K562 (cell line): ENCODE measurements around the gene ZSCAN22. TPM values are rescaled to one million over a fixed set of nuclear protein-coding genes. Genes with fewer than 3 reads are reported as not detected.
A peak's percentile ranks its signal among the peaks of the same experiment; 100 is the strongest.

ENCODE experiments used
- ARID1B ChIP-seq: fragments of 450-650 bp; IDR thresholded peaks from 2 replicates; pipeline ENCODE4 v1.6.1; 2016; ENCODE audit warnings: antibody characterized with exemption, mild to moderate bottlenecking, inconsistent platforms
- BACH1 ChIP-seq: fragments of 200-800 bp; sonication (Bioruptor generic); IDR thresholded peaks from 2 replicates; pipeline ENCODE4 v1.6.1; 2016; ENCODE audit warnings: missing genetic modification characterization, missing compliant biosample characterization
- CBFA2T3 ChIP-seq: fragments of 450-650 bp; IDR thresholded peaks from 2 replicates; pipeline ENCODE4 v1.6.1; 2017
- CREBBP ChIP-seq: IDR thresholded peaks from one replicate; pipeline ENCODE4 v1.6.1; 2012; ENCODE audit warnings: low read depth, mild to moderate bottlenecking, control low read depth, inconsistent platforms, low read length
- DEAF1 ChIP-seq: fragments of 450-650 bp; formaldehyde crosslinking; IDR thresholded peaks from 2 replicates; pipeline ENCODE4 v1.4.0; 2020; ENCODE audit warnings: mild to moderate bottlenecking, moderate library complexity
- EP300 ChIP-seq: IDR thresholded peaks from 2 replicates; pipeline ENCODE4 v1.6.1; 2012; ENCODE audit warnings: low read length, improper control_type of control experiment
- GABPB1 ChIP-seq: sonication (generic); formaldehyde crosslinking; IDR thresholded peaks from 2 replicates; pipeline ENCODE4 v1.8.0; 2022; ENCODE audit warnings: mild to moderate bottlenecking, missing genetic modification reagents
- GTF2B ChIP-seq: IDR thresholded peaks from 2 replicates; pipeline ENCODE4 v1.6.1; 2011; ENCODE audit not compliant: insufficient read length; ENCODE audit errors: extremely low read depth
- HDAC1 ChIP-seq, 2 experiments: fragments of 450-650 bp; IDR thresholded peaks; 2 replicates each; pipeline ENCODE4 v1.6.1; 2016 to 2017; ENCODE audit warnings: inconsistent platforms in 1 of 2, mild to moderate bottlenecking in 1 of 2, moderate library complexity in 1 of 2
- KDM1A ChIP-seq, 2 experiments: fragments of 450-650 bp; IDR thresholded peaks; 2 replicates each; pipeline ENCODE4 v1.6.1; 2016; ENCODE audit warnings: mild to moderate bottlenecking in 2 of 2
- KLF16 ChIP-seq: IDR thresholded peaks from 2 replicates; pipeline ENCODE4 v1.6.1; 2016; ENCODE audit warnings: antibody characterized with exemption
- L3MBTL2 ChIP-seq: fragments of 450-650 bp; IDR thresholded peaks from 2 replicates; pipeline ENCODE4 v1.6.1; 2016; ENCODE audit warnings: mild to moderate bottlenecking, moderate library complexity
- MAFK ChIP-seq: IDR thresholded peaks from 2 replicates; pipeline ENCODE4 v1.6.1; 2011; ENCODE audit warnings: low read length, improper control_type of control experiment
- MED1 ChIP-seq: sonication (generic); formaldehyde crosslinking; IDR thresholded peaks from 2 replicates; pipeline ENCODE4 v1.8.1; 2023; ENCODE audit warnings: missing genetic modification reagents, borderline replicate concordance
- NCOR1 ChIP-seq: fragments of 450-650 bp; IDR thresholded peaks from 2 replicates; pipeline ENCODE4 v1.6.1; 2016; ENCODE audit warnings: mild to moderate bottlenecking, moderate library complexity
- NFE2 ChIP-seq: IDR thresholded peaks from 2 replicates; pipeline ENCODE4 v1.6.1; 2014; ENCODE audit warnings: antibody characterized with exemption, low read depth
- RCOR1 ChIP-seq, 2 experiments: IDR thresholded peaks; 2 replicates each; pipeline ENCODE4 v1.6.1; 2012; ENCODE audit warnings: low read depth in 2 of 2, low read length in 2 of 2, borderline replicate concordance in 1 of 2, improper control_type of control experiment in 1 of 2
- SMAD1 ChIP-seq: fragments of 150-350 bp; IDR thresholded peaks from 2 replicates; pipeline ENCODE4 v1.6.1; 2014; ENCODE audit warnings: low read length, low read depth; ENCODE audit not compliant: partially characterized antibody
- SRSF3 ChIP-seq: fragments of 200-400 bp; formaldehyde crosslinking; IDR thresholded peaks from 2 replicates; pipeline ENCODE4 v1.6.1; 2016; ENCODE audit warnings: mild to moderate bottlenecking, low read length, moderate library complexity; ENCODE audit not compliant: insufficient read depth
- TFAP4 ChIP-seq: sonication (generic); formaldehyde crosslinking; IDR thresholded peaks from 2 replicates; pipeline ENCODE4 v1.8.0; 2022; ENCODE audit warnings: missing genetic modification reagents, mild to moderate bottlenecking, moderate library complexity, borderline replicate concordance
- ZBTB1 ChIP-seq: sonication (generic); formaldehyde crosslinking; IDR thresholded peaks from 2 replicates; pipeline ENCODE4 v1.8.1; 2023; ENCODE audit warnings: missing genetic modification reagents, low read depth, mild to moderate bottlenecking, borderline replicate concordance
- ZFP91 ChIP-seq: sonication (generic); formaldehyde crosslinking; IDR thresholded peaks from 2 replicates; pipeline ENCODE4 v1.8.0; 2022; ENCODE audit warnings: mild to moderate bottlenecking, missing genetic modification reagents
- ZNF121 ChIP-seq: sonication (generic); formaldehyde crosslinking; conservative IDR thresholded peaks from 2 replicates; pipeline ENCODE4 v1.8.0; 2022; ENCODE audit warnings: missing genetic modification reagents
- ZNF24 ChIP-seq: fragments of 450-650 bp; IDR thresholded peaks from 2 replicates; pipeline ENCODE4 v1.6.1; 2016
- ZNF253 ChIP-seq: fragments of 250-450 bp; sonication (Bioruptor Pico); conservative IDR thresholded peaks from 2 replicates; pipeline ENCODE4 v1.6.1; 2021; ENCODE audit warnings: mild to moderate bottlenecking
- ZNF274 ChIP-seq: IDR thresholded peaks from 2 replicates; pipeline ENCODE4 v1.6.1; 2011; ENCODE audit warnings: low read depth, mild to moderate bottlenecking, low read length, moderate library complexity, borderline replicate concordance
- polyA plus RNA-seq, 8 experiments: library from polyadenylated mRNA; depleted of rRNA in 4 of 8; stranded (reverse) in 5 of 8; unstranded in 3 of 8; fragments of >200 nt; fragmentation: Nextera tagmentation in 2 of 8; fragmentation: Illumina TruSeq in 1 of 8; extraction: Ambion mirVana in 2 of 8; extraction: Trizol in 1 of 8; gene quantifications; 2 replicates each; pipeline versions ENCODE4 v1.2.1 to v1.2.3, GENCODE V29; 2011 to 2014; ENCODE audit warnings: inconsistent platforms in 1 of 8, missing spikeins in 1 of 8
- total RNA-seq, 7 experiments: library from RNA; depleted of rRNA in 6 of 7; stranded (reverse); fragments of >200 nt in 6 of 7; fragmentation: Illumina TruSeq in 2 of 7; extraction: Trizol in 2 of 7; gene quantifications; 2 replicates each; pipeline versions ENCODE4 v1.2.1 to v1.2.3, GENCODE V29; 2011 to 2021; ENCODE audit warnings: low replicate concordance in 1 of 7

ZSCAN22 gene
- total and polyA plus RNA-seq, 9 of the 15 experiments (the other 6 are each of a cell fraction or from before 2014, with no cell fraction given) = 0.98 to 5.3 (median 3.0) TPM

- TF ChIP-seq NFE2 (peak; percentile 86), SMAD1 (no peak), KLF16 (no peak), GTF2B (no peak), ZNF121 (CRISPR knock-in tag) (no peak), EP300 (peak; percentile 9; the same call in 1 of the 2 replicates), ARID1B (0 out of 2 replicates have a peak, but pooled peaks have one; percentile 38), BACH1 (tag) (no peak), MAFK (0 out of 2 replicates have a peak, but pooled peaks have one; percentile 30), SRSF3 (no peak), L3MBTL2 (peak; percentile 37; the same call in 1 of the 2 replicates), RCOR1 (IDR thresholded peaks at IDR 0.05; ENCODE audit: borderline replicate concordance in 1 of 2, low read depth in 2 of 2, low read length in 2 of 2) (0 out of 4 replicates have a peak, but pooled peaks of 1 of the 2 experiments have one; percentile 24), NCOR1 (peak; percentile 29; the same call in 1 of the 2 replicates), TFAP4 (CRISPR knock-in tag) (no peak), HDAC1 (IDR thresholded peaks at IDR 0.05) (no peak), ZFP91 (CRISPR knock-in tag) (no peak), GABPB1 (no peak), CREBBP (no peak), CBFA2T3 (peak; percentile 60; the same call in 1 of the 2 replicates), ZNF24 (no peak), KDM1A (IDR thresholded peaks at IDR 0.05) (0 out of 4 replicates have a peak, but pooled peaks of 1 of the 2 experiments have one; percentile 3), ZBTB1 (CRISPR knock-in tag) (no peak), MED1 (CRISPR knock-in tag) (no peak), ZNF253 (CRISPR knock-in tag) (no peak), DEAF1 (CRISPR knock-in tag) (no peak), ZNF274 (no peak)
These were observed 5.9 kb downstream of the ZSCAN22 start (continued) for GRCh38 chr19:58332697-58333096.
